K562 (cell line): ENCODE data around the gene CKM. TPM values are rescaled to one million over a fixed set of nuclear protein-coding genes. Genes with fewer than 3 reads are reported as not detected.

Experiments
- ATAC-seq: fragments of 200-7000 bp; cut with Tn5 transposase; 3 replicates; pipeline ENCODE4 v1.9.1; 2020; ENCODE audit warnings: moderate library complexity
- BruUV-seq: library from RNA; stranded (reverse); fragments of 400-500 nt; replicated peaks from 2 replicates; lab custom pipeline; 2021; lab: Mats Ljungman, UMichigan
- CTCF ChIA-PET: fragments of 300-600 bp; formaldehyde crosslinking; extraction: SDS; loops from one replicate; lab custom pipeline; 2021; ENCODE audit warnings: low intra/inter-chr PET ratio; lab: Yijun Ruan, JAX
- POLR2A ChIA-PET: fragments of 300-600, 350-650 bp; sonication (Branson Sonifier 250); formaldehyde crosslinking; extraction: SDS; loops from one replicate; lab custom pipeline; 2021; ENCODE audit warnings: antibody characterized with exemption, inconsistent platforms; lab: Yijun Ruan, JAX
- DNase-seq, 4 experiments: peaks; one replicate each; pipeline versions ENCODE4 v3.0.0 to v3.0.0-alpha.2; 2011 to 2018; ENCODE audit warnings: low spot score in 3 of 4, mixed read lengths in 3 of 4; ENCODE audit errors: extremely low read depth in 1 of 4
- FAIRE-seq: peaks from 2 replicates; lab custom pipeline; 2011; peaks lifted over from hg19 to GRCh38; lab: Jason Lieb, UNC
- H2AFZ ChIP-seq: 2 replicates; pipeline ENCODE4 v1.6.0; 2011; ENCODE audit warnings: low read depth, low read length, control low read depth, inconsistent platforms
- H3K27ac ChIP-seq: fragments of 200-600 bp; 3 replicates; pipeline ENCODE4 v1.8.0; 2011; ENCODE audit warnings: low read depth, mild to moderate bottlenecking, control low read depth, inconsistent platforms, low read length, moderate library complexity, mixed read lengths; ENCODE audit errors: extremely low read depth
- H3K27me3 ChIP-seq, 2 experiments: fragments of 300-600 bp in 1 of 2; 2 replicates in 1 of 2; 3 replicates in 1 of 2; pipeline versions ENCODE4 v1.6.0 to v1.8.0; 2011; ENCODE audit warnings: inconsistent platforms in 2 of 2, low read length in 2 of 2, mild to moderate bottlenecking in 1 of 2, mixed read lengths in 1 of 2, moderate library complexity in 1 of 2; ENCODE audit not compliant: control insufficient read depth in 2 of 2, insufficient read depth in 2 of 2
- H3K36me3 ChIP-seq: fragments of 300-600 bp; 3 replicates; pipeline ENCODE4 v1.8.0; 2011; ENCODE audit warnings: mild to moderate bottlenecking, low read length, inconsistent platforms; ENCODE audit not compliant: control insufficient read depth, insufficient read depth
- H3K4me1 ChIP-seq, 2 experiments: fragments of 200-600 bp in 1 of 2; replicated peaks in 1 of 2; 2 replicates in 1 of 2; 3 replicates in 1 of 2; pipeline versions ENCODE4 v1.5.1 to v1.8.0; 2011; ENCODE audit warnings: inconsistent platforms in 2 of 2, low read length in 2 of 2, mild to moderate bottlenecking in 1 of 2, mixed read lengths in 1 of 2, moderate library complexity in 1 of 2; ENCODE audit not compliant: control insufficient read depth in 2 of 2, insufficient read depth in 2 of 2
- H3K4me2 ChIP-seq: 2 replicates; pipeline ENCODE4 v1.6.1; 2011; ENCODE audit warnings: low read length, control low read depth, inconsistent platforms, mixed read lengths; ENCODE audit not compliant: insufficient read depth
- H3K4me3 ChIP-seq: fragments of 200-600 bp; sonication (generic), shearing (Covaris generic); 2 replicates; pipeline ENCODE4 v1.5.1; 2016; ENCODE audit warnings: control low read depth, inconsistent platforms
- H3K79me2 ChIP-seq: fragments of 200-600 bp; 3 replicates; pipeline ENCODE4 v1.8.0; 2011; ENCODE audit warnings: low read length, inconsistent platforms; ENCODE audit not compliant: control insufficient read depth, insufficient read depth
- H3K9ac ChIP-seq, 2 experiments: 2 replicates each; pipeline versions ENCODE4 v1.6.0 to v1.6.1; 2011; ENCODE audit warnings: low read depth in 2 of 2, low read length in 2 of 2, control low read depth in 1 of 2, inconsistent platforms in 1 of 2, mild to moderate bottlenecking in 1 of 2, mixed read lengths in 1 of 2; ENCODE audit not compliant: insufficient read depth in 1 of 2
- H3K9me1 ChIP-seq: one replicate; pipeline ENCODE4 v1.6.0; 2011; ENCODE audit warnings: inconsistent platforms, mild to moderate bottlenecking, low read length, moderate library complexity; ENCODE audit not compliant: control insufficient read depth, insufficient read depth
- H3K9me3 ChIP-seq: replicated peaks from 2 replicates; pipeline ENCODE4 v1.5.1; 2011; ENCODE audit warnings: low read depth, low read length, inconsistent platforms; ENCODE audit not compliant: control insufficient read depth, insufficient read depth
- H4K20me1 ChIP-seq: replicated peaks from 2 replicates; pipeline ENCODE4 v1.6.1; 2011; ENCODE audit warnings: low read length, inconsistent platforms, mixed read lengths; ENCODE audit not compliant: control insufficient read depth, insufficient read depth
- FIP1L1 ChIP-seq: fragments of 200-400 bp; formaldehyde crosslinking; IDR thresholded peaks from 2 replicates; pipeline ENCODE4 v1.6.1; 2018; ENCODE audit warnings: mild to moderate bottlenecking, low read depth, low read length; ENCODE audit not compliant: poor library complexity, severe bottlenecking
- GABPA ChIP-seq: fragments of 200-800 bp; sonication (Bioruptor generic); conservative IDR thresholded peaks from 2 replicates; pipeline ENCODE4 v1.6.1; 2016; ENCODE audit warnings: low read depth, missing genetic modification characterization, missing compliant biosample characterization
- GTF2E2 ChIP-seq: fragments of 200-800 bp; sonication (Bioruptor generic); IDR thresholded peaks from 2 replicates; pipeline ENCODE4 v1.6.1; 2016; ENCODE audit warnings: missing genetic modification characterization, missing compliant biosample characterization
- HDAC2 ChIP-seq: fragments of 450-650 bp; IDR thresholded peaks from 2 replicates; pipeline ENCODE4 v1.6.1; 2016; ENCODE audit warnings: mild to moderate bottlenecking
- MTA3 ChIP-seq: fragments of 450-650 bp; formaldehyde crosslinking; IDR thresholded peaks from 2 replicates; pipeline ENCODE4 v1.6.1; 2017; ENCODE audit warnings: mild to moderate bottlenecking, borderline replicate concordance
- NFRKB ChIP-seq: fragments of 450-650 bp; IDR thresholded peaks from 2 replicates; pipeline ENCODE4 v1.6.1; 2016; ENCODE audit warnings: low read depth
- SAFB ChIP-seq: fragments of 200-400 bp; formaldehyde crosslinking; IDR thresholded peaks from 2 replicates; pipeline ENCODE4 v1.6.1; 2017; ENCODE audit warnings: low read depth, low read length, borderline replicate concordance
- SAFB2 ChIP-seq: fragments of 200-400 bp; formaldehyde crosslinking; IDR thresholded peaks from 2 replicates; pipeline ENCODE4 v1.6.1; 2018; ENCODE audit warnings: borderline replicate concordance, low read length, low read depth, moderate library complexity; ENCODE audit not compliant: severe bottlenecking
- ZNF589 ChIP-seq: fragments of 200-800 bp; sonication (Bioruptor generic); IDR thresholded peaks from 2 replicates; pipeline ENCODE4 v1.6.1; 2016; ENCODE audit warnings: low read depth, missing genetic modification characterization, missing compliant biosample characterization
- WGBS: fragments of 100-300 bp; shearing (Covaris generic); methylation state at CpG from one replicate; pipeline ENCODE4 v1.1.6; 2016; ENCODE audit warnings: low coverage, mixed read lengths; ENCODE audit not compliant: insufficient coverage; ENCODE audit errors: missing lambda C conversion rate; 5-methylcytosine and 5-hydroxymethylcytosine counted together
- in situ Hi-C: fragments of 300-500 bp; cut with MboI; formaldehyde crosslinking; loops from 4 replicates; pipeline ENCODE4 v1.15.0; 2018; ENCODE audit warnings: inconsistent platforms, mixed read lengths
- intact Hi-C: fragments of 100-400 bp; cut with micrococcal nuclease; formaldehyde crosslinking; loops from 2 replicates; pipeline ENCODE4 v1.14.2; 2022
- polyA plus RNA-seq, 8 experiments: library from polyadenylated mRNA; depleted of rRNA in 4 of 8; stranded (reverse) in 5 of 8; unstranded in 3 of 8; fragments of >200 nt; fragmentation: Nextera tagmentation in 2 of 8; fragmentation: Illumina TruSeq in 1 of 8; extraction: Ambion mirVana in 2 of 8; extraction: Trizol in 1 of 8; gene quantifications; 2 replicates each; pipeline versions ENCODE4 v1.2.1 to v1.2.3, GENCODE V29; 2011 to 2014; ENCODE audit warnings: inconsistent platforms in 1 of 8, missing spikeins in 1 of 8
- total RNA-seq, 7 experiments: library from RNA; depleted of rRNA in 6 of 7; stranded (reverse); fragments of >200 nt in 6 of 7; fragmentation: Illumina TruSeq in 2 of 7; extraction: Trizol in 2 of 7; gene quantifications; 2 replicates each; pipeline versions ENCODE4 v1.2.1 to v1.2.3, GENCODE V29; 2011 to 2021; ENCODE audit warnings: low replicate concordance in 1 of 7
- TF ChIP-seq, protein P1 (sequence below): fragments of 450-650 bp; IDR thresholded peaks from 2 replicates; pipeline ENCODE4 v1.6.1; 2016; ENCODE audit warnings: antibody characterized with exemption
- TF ChIP-seq, protein P2 (sequence below): fragments of 450-650 bp; IDR thresholded peaks from 2 replicates; pipeline ENCODE4 v1.6.1; 2016; ENCODE audit warnings: low read depth, mild to moderate bottlenecking, moderate library complexity
- TF ChIP-seq, protein P3 (sequence below): sonication (generic); formaldehyde crosslinking; IDR thresholded peaks from 2 replicates; pipeline ENCODE4 v1.8.0; 2023; ENCODE audit warnings: mild to moderate bottlenecking, missing genetic modification reagents

Gene CKM
- total and polyA plus RNA-seq, 9 of the 15 experiments (the other 6 are each of a cell fraction or from before 2014, with no cell fraction given) = 0.06 to 0.17 (median 0.09) TPM; not detected in 4

DNA sequence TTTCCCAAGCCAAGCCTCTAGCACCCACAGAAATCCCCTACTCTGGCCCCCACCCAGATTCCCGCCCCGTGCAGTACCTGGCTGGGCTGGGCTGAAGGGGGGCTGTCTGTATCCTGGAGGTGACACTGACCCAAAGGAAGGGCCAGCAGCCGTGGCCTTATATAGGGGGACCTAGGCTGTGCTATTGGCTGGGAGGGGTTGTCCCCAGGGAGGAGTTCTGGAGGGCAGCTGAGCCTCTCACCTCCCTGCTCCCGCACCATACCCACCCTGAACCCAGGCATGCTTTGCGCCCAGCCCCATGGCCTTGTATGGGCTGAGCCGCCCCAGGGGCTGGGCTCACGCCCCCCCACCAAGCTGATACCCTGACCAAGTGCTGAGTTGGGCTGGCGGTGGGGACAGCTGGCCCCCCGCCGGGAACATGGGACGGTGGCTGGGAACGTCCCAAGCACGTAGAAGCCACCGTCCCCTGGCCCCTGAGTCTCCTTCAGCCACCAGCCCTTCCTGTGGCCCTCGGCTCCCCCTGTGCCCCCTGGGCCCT is at the start of gene CKM (continued):
- TF ChIP-seq SAFB2 (no peak), GABPA (tag) (no peak), ZNF589 (CRISPR knock-in tag) (no peak), FIP1L1 (no peak), SAFB (no peak), GTF2E2 (tag) (no peak)
- TF ChIP-seq, all 486 proteins: peak for 0

DNA sequence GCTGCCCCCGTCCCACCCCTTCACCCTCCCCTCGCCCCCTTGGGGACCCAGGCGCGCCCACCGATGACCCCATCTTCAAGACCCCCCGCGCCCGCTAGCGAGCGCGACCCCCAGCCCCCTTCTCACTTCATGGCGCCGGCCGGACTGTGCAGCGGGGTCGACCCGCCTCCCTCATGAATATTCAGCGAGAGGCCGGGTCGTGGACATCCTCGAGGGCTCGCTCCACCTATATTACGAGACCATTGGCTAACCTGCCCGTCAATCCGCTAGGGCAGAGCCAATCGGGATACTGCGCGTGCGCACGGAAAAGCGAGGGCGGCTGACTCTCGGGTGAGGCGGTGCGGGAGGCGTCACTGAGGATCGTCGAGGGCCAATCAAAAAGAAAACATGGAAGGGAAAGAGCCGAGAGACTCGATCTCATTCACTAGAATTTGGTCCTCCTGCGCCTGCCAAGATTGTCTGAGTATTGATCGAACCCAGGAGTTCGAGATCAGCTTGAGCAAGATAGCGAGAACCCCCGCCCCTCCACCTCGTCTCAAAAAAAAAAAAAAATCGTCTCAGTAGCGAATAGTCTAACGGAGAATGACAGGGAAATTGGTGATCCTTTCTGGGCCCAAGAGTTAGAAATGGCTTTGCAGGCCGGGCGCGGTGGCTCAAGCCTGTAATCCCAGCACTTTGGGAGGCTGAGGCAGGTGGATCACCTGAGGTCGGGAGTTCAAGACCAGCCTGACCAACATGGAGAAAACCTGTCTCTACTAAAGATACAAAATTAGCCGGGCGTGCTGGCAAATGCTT is 47.9 kb upstream of the CKM start, which contains the start of gene ERCC2:
ERCC2 (minus strand) TSS at position 164 of the 795 bp plus-strand sequence; CDS start at position 131, 33 bp downstream.
- Histone ChIP-seq H3K9ac (peak within 1 kb of the TSS; percentile 81 to 100), H3K36me3 (peaks cover 21% of the 10 kb centered on the region; the same call in 2 of the 3 replicates), H3K9me1 (no peaks in the 10 kb centered on the region), H3K4me2 (peak within 1 kb of the TSS; percentile 75), H3K4me1 (peaks cover 10 to 27% of the 10 kb centered on the region in 2 experiments), H3K4me3 (peak within 1 kb of the TSS; percentile 78), H3K79me2 (peaks cover 18% of the 10 kb centered on the region), H4K20me1 (no peaks in the 10 kb centered on the region), H2AFZ (peak within 1 kb of the TSS; percentile 89), H3K27me3 (no peaks in the 10 kb centered on the region), H3K9me3 (no peaks in the 10 kb centered on the region), H3K27ac (peak within 1 kb of the TSS; percentile 84)
- intact Hi-C loops = loop anchor here (2.0 kb wide), 1 partner anchor 34 kb away; the partner anchor contains the start of gene PPP1R13L
- DNase-seq (peak; percentile 99 to 100 (median 100)), FAIRE-seq (peak; percentile 96), ATAC-seq (peak; percentile 99)
- POLR2A ChIA-PET = interaction anchor here (0.6 to 1.2 kb wide), 8 partner anchors 14 to 284 kb away, joined by 3 to 4 read pairs (median 3); no protein-coding TSS in a partner anchor
- TSS peak; percentile 99 for BruUV-seq
- CTCF ChIA-PET = no interaction called here
- WGBS = 3% methylated on average over 42 of the region's 55 CpGs
- in situ Hi-C loops = no loop called here
- peak; percentile 97 for TF ChIP-seq NFRKB
- TF ChIP-seq MTA3 = peak; percentile 72; the same call in 1 of the 2 replicates
- TF ChIP-seq, protein P1, sequence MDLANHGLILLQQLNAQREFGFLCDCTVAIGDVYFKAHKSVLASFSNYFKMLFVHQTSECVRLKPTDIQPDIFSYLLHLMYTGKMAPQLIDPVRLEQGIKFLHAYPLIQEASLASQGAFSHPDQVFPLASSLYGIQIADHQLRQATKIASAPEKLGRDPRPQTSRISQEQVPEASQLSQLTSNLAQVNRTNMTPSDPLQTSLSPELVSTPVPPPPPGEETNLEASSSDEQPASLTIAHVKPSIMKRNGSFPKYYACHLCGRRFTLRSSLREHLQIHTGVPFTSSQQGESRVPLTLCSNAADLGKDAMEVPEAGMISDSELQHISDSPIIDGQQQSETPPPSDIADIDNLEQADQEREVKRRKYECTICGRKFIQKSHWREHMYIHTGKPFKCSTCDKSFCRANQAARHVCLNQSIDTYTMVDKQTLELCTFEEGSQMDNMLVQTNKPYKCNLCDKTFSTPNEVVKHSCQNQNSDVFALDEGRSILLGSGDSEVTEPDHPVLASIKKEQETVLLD = peak; percentile 96
- TF ChIP-seq, protein P2, sequence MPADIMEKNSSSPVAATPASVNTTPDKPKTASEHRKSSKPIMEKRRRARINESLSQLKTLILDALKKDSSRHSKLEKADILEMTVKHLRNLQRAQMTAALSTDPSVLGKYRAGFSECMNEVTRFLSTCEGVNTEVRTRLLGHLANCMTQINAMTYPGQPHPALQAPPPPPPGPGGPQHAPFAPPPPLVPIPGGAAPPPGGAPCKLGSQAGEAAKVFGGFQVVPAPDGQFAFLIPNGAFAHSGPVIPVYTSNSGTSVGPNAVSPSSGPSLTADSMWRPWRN = no peak
- TF ChIP-seq, protein P3, sequence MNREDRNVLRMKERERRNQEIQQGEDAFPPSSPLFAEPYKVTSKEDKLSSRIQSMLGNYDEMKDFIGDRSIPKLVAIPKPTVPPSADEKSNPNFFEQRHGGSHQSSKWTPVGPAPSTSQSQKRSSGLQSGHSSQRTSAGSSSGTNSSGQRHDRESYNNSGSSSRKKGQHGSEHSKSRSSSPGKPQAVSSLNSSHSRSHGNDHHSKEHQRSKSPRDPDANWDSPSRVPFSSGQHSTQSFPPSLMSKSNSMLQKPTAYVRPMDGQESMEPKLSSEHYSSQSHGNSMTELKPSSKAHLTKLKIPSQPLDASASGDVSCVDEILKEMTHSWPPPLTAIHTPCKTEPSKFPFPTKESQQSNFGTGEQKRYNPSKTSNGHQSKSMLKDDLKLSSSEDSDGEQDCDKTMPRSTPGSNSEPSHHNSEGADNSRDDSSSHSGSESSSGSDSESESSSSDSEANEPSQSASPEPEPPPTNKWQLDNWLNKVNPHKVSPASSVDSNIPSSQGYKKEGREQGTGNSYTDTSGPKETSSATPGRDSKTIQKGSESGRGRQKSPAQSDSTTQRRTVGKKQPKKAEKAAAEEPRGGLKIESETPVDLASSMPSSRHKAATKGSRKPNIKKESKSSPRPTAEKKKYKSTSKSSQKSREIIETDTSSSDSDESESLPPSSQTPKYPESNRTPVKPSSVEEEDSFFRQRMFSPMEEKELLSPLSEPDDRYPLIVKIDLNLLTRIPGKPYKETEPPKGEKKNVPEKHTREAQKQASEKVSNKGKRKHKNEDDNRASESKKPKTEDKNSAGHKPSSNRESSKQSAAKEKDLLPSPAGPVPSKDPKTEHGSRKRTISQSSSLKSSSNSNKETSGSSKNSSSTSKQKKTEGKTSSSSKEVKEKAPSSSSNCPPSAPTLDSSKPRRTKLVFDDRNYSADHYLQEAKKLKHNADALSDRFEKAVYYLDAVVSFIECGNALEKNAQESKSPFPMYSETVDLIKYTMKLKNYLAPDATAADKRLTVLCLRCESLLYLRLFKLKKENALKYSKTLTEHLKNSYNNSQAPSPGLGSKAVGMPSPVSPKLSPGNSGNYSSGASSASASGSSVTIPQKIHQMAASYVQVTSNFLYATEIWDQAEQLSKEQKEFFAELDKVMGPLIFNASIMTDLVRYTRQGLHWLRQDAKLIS (CRISPR knock-in tag) = 0 out of 2 replicates have a peak, but pooled peaks have one; percentile 6
- 0 out of 2 replicates have a peak, but pooled peaks have one; percentile 65 for TF ChIP-seq HDAC2
